Myocyte (in vitro differentiated cells): ENCODE results near the gene ZNF689. TPM values are rescaled to one million over a fixed set of nuclear protein-coding genes. Genes with fewer than 3 reads are reported as not detected.

Source experiments
- DNase-seq: peaks from one replicate; pipeline ENCODE4 v3.0.0-alpha.2; 2012; ENCODE audit warnings: low read depth
- total RNA-seq: library from RNA; depleted of rRNA; stranded (reverse); fragments of >200 nt; gene quantifications from 2 replicates; pipeline ENCODE4 v1.2.3, GENCODE V29; 2014

ZNF689 gene
- total RNA-seq, 1 donor from 2014 or later, result 9.2 TPM

- no peak for DNase-seq
Observed at GRCh38 chr16:30566531-30566930, 43.7 kb downstream of the ZNF689 start.

- no peak for DNase-seq
Observed at GRCh38 chr16:30565984-30566383, 44.2 kb downstream of the ZNF689 start.

- DNase-seq, result no peak
Observed at GRCh38 chr16:30565526-30565925, 44.7 kb downstream of the ZNF689 start.

DNA sequence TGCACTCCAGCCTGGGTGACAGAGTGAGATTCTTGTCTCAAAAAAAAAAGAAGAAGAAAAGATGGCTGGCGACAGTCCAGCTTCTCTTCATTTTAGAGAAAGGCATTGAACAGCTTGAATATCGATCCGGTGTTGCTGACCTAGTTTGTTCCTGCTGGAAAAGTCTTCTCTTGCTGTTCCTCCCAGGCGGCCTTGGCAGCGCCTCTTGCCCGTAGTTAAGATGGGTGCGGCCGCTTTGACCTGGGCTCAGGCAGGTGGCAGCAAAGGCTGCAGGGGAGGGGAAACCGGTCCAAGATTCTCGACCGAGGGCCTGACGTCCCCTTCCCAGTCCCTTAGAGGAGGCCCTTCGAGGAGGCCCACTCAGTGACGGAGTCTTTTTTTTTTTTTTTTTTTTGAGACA lies 48.2 kb downstream of the ZNF689 start:
- DNase-seq, result no peak

DNA sequence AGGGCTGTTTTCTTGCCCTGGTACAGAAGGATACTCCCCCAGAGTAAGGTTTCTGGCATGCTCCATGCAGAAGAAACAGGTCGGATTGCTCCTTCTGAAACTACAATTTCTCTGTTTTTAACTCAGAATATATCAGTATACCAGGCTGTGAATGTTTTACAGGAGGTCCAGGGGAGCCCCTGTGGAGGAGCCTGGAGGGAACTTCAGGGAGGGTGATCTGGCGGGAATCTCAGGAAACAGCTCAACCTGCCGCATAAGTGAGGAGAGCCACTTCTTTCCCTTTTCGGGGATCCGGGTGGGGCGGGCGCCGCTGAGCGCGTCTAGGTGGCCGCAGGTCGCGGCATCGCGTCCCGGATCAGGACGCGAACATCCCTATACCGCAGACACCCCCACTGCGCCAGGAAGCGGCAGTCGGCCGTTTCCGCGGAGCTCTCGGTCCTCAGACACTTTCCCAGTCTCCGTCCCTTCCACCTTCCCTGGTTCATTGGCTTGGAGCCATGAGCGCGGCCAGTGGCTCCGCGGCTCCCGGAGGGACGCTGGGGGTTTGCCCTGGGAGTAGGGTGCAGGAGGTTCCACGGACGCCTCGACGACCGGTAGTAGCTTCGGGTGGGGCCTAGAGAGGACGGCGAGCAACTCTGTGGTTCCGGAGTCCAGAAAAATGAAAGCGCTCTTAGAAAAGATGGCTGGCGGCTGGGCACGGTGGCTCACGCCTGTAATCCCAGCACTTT lies 48.9 kb downstream of the ZNF689 start:
- DNase-seq, result no peak

GRCh38 chr16:30559690-30560089 lies 50.5 kb downstream of the ZNF689 start:
- DNase-seq, result no peak

- DNase-seq, result no peak
Observed at GRCh38 chr16:30558789-30559377, 51.3 kb downstream of the ZNF689 start.

- peak; percentile 99 for DNase-seq
Observed at GRCh38 chr16:30557957-30558788, 52.0 kb downstream of the ZNF689 start, which contains the start of gene ZNF764. Gene ZNF764, minus strand, starts transcription at chr16:30558374. Its CDS starts 192 bp downstream, at chr16:30558182.

GRCh38 chr16:30557707-30557956 lies 52.6 kb downstream of the ZNF689 start:
- peak; percentile 11 for DNase-seq

GRCh38 chr16:30556125-30556473 lies 54.1 kb downstream of the ZNF689 start:
- no peak for DNase-seq

DNA sequence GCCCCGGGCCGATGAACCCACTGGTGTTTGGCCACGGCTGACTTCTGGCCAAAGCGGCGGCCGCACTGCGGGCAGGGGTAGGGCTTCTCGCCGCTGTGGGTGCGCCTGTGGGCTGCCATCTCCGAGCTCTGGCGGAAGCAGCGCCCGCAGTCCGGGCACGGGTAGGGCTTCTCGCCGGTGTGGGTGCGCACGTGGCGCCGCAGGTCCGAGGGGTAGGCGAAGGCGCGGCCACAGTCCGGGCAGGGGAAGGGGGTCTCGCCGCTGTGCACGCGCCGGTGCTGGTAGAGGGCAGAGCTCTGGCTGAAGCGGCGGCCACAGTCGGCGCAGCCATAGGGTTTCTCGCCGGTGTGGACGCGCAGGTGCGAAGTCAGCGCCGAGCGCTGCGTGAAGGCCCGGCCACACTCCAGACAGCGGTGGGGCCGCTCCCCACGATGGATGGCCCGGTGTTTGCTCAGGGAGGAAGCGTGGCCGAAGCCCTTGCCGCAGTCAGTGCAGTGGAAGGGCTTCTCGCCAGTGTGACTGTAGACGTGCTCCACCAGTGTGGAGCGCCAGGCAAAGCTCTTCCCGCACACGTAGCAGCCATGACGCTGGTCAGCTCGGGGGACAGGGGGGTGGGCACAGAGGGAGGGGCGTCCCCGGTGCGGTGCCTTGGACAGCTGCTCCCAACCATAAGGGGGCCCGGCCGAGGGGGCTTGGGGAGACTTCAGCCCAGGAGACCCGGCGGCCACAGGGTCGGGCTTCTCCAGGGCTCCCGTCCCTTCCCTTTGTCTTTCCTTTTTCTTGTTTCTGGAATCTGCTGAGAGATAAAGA lies 54.7 kb downstream of the ZNF689 start:
- DNase-seq, result no peak

GRCh38 chr16:30554557-30555314 lies 55.5 kb downstream of the ZNF689 start:
- DNase-seq, result no peak

- DNase-seq, result no peak
Observed at GRCh38 chr16:30553393-30553899, 56.7 kb downstream of the ZNF689 start.

DNA sequence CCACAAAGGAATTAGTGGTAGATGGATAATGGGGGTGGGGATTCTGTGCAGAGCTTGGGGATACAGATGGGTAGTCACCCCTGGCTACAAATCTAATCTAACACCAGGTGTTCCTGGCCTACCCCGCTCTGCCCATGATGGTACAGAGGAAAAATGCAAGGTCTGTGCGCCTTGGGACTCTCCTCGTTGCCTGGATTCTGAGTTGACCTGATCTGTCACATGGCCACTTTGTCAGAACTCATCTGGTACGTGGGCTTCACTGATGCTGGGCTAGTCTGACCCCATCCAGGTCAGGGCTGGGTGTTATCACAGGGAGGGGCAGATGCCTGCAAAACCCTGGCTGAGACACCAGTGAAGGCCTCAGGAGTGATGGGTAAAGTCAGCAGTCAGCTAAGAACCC lies 57.2 kb downstream of the ZNF689 start:
- no peak for DNase-seq

Other genes with a start within 250 kb of the ZNF689 start
- 40.3 and 50.5 TPM in 2 replicates for gene TBC1D10B, start 239.9 kb downstream of the ZNF689 start, total RNA-seq
- gene MYL11, start 235.6 kb downstream of the ZNF689 start, total RNA-seq, result 6,226 and 7,274 TPM in 2 replicates
- 0.13 TPM in 1 of 2 replicates, not detected in the other for gene SEPTIN1, start 227.8 kb downstream of the ZNF689 start, total RNA-seq
- gene ZNF48, start 215.0 kb downstream of the ZNF689 start, total RNA-seq, result 13.2 and 20.8 TPM in 2 replicates
- 27.7 and 33.6 TPM in 2 replicates for gene ZNF771, start 202.8 kb downstream of the ZNF689 start, total RNA-seq
- 8.6 and 12.5 TPM in 2 replicates for gene DCTPP1, start 180.4 kb downstream of the ZNF689 start, total RNA-seq
- 6.8 and 7.8 TPM in 2 replicates for gene SEPHS2, start 164.5 kb downstream of the ZNF689 start, total RNA-seq
- gene ITGAL, start 137.6 kb downstream of the ZNF689 start, total RNA-seq, result not detected in 2 replicates
- gene ZNF768, start 83.8 kb downstream of the ZNF689 start, total RNA-seq, result 38.4 and 56.8 TPM in 2 replicates
- gene ZNF747, start 75.5 kb downstream of the ZNF689 start, total RNA-seq, result 11.9 and 14.0 TPM in 2 replicates
- 8.4 and 9.0 TPM in 2 replicates for gene ZNF764, start 52.0 kb downstream of the ZNF689 start, total RNA-seq
- gene ZNF688, start 38.7 kb downstream of the ZNF689 start, total RNA-seq, result 7.4 and 8.7 TPM in 2 replicates
- gene ZNF785, start 24.7 kb downstream of the ZNF689 start, total RNA-seq, result 8.0 and 8.7 TPM in 2 replicates
- 13.0 and 13.7 TPM in 2 replicates for gene PRR14, start 40.6 kb upstream of the ZNF689 start, total RNA-seq
- gene FBRS, start 48.0 kb upstream of the ZNF689 start, total RNA-seq, result 24.6 and 25.1 TPM in 2 replicates
- 13.9 TPM in 2 replicates for gene SRCAP, start 88.8 kb upstream of the ZNF689 start, total RNA-seq
- 34.4 and 42.1 TPM in 2 replicates for gene PHKG2, start 138.0 kb upstream of the ZNF689 start, total RNA-seq
- gene CFAP119, start 151.7 kb upstream of the ZNF689 start, total RNA-seq, result 3.9 and 4.1 TPM in 2 replicates
- gene RNF40, start 151.9 kb upstream of the ZNF689 start, total RNA-seq, result 67.8 and 69.5 TPM in 2 replicates
- 24.3 and 28.7 TPM in 2 replicates for gene ZNF629, start 176.8 kb upstream of the ZNF689 start, total RNA-seq